WTC11 (cell line): ENCODE measurements around the gene GPR135. TPM values are rescaled to one million over a fixed set of nuclear protein-coding genes. Genes with fewer than 3 reads are reported as not detected.

ENCODE experiments used
- ATAC-seq: fragments of 200-7000 bp; cut with Tn5 transposase; 2 replicates; pipeline ENCODE4 v1.10.0; 2021; ENCODE audit warnings: mild to moderate bottlenecking, moderate library complexity
- Bru-seq: library from RNA; stranded (reverse); fragments of 400-500 nt; gene quantifications from one replicate; lab custom pipeline; 2021; lab: Mats Ljungman, UMichigan
- CTCF ChIA-PET: fragments of 300-600 bp; sonication (Branson Sonifier 250); formaldehyde crosslinking; loops from one replicate; lab custom pipeline; 2021; ENCODE audit warnings: antibody characterized with exemption; lab: Charles Lee
- POLR2A ChIA-PET: fragments of 350-600 bp; sonication (Branson Sonifier 250); formaldehyde crosslinking; loops from one replicate; lab custom pipeline; 2021; ENCODE audit warnings: antibody characterized with exemption; lab: Charles Lee
- DNase-seq: peaks from one replicate; pipeline ENCODE4 v3.0.0; 2021; ENCODE audit warnings: low spot score
- H3K27ac Mint-ChIP-seq: 2 replicates; pipeline ENCODE4 v1.8.0; 2021; ENCODE audit warnings: mixed read lengths
- H3K27me3 Mint-ChIP-seq: 2 replicates; pipeline ENCODE4 v1.8.0; 2021; ENCODE audit warnings: low read depth, mild to moderate bottlenecking, moderate library complexity, mixed read lengths
- H3K36me3 Mint-ChIP-seq: 2 replicates; pipeline ENCODE4 v1.8.0; 2021; ENCODE audit warnings: mixed read lengths
- H3K4me1 Mint-ChIP-seq: 2 replicates; pipeline ENCODE4 v1.8.0; 2022; ENCODE audit warnings: mixed read lengths
- H3K4me3 Mint-ChIP-seq: 2 replicates; pipeline ENCODE4 v1.8.0; 2021; ENCODE audit warnings: mild to moderate bottlenecking, moderate library complexity, mixed read lengths
- H3K9me3 Mint-ChIP-seq: 2 replicates; pipeline ENCODE4 v1.8.0; 2021; ENCODE audit warnings: mixed read lengths
- CBFB ChIP-seq: sonication (generic); formaldehyde crosslinking; IDR thresholded peaks from 2 replicates; pipeline ENCODE4 v1.8.1; 2022; ENCODE audit warnings: mild to moderate bottlenecking, low read depth, missing genetic modification reagents
- FOXK1 ChIP-seq: sonication (generic); formaldehyde crosslinking; IDR thresholded peaks from 2 replicates; pipeline ENCODE4 v1.8.0; 2022; ENCODE audit warnings: mild to moderate bottlenecking, moderate library complexity, missing genetic modification reagents
- GTF2I ChIP-seq: fragments of 250-450 bp; sonication (Bioruptor Pico); conservative IDR thresholded peaks from 2 replicates; pipeline ENCODE4 v1.4.0; 2021; ENCODE audit warnings: mild to moderate bottlenecking
- JAZF1 ChIP-seq: fragments of 250-450 bp; sonication (Bioruptor Pico); IDR thresholded peaks from 2 replicates; pipeline ENCODE4 v1.9.0; 2021; ENCODE audit warnings: moderate library complexity, mild to moderate bottlenecking, inconsistent platforms
- MXD4 ChIP-seq: fragments of 250-450 bp; sonication (Bioruptor Pico); IDR thresholded peaks from 2 replicates; pipeline ENCODE4 v1.8.0; 2021; ENCODE audit warnings: mild to moderate bottlenecking, moderate library complexity, borderline replicate concordance
- MYBL2 ChIP-seq: sonication (generic); formaldehyde crosslinking; IDR thresholded peaks from 2 replicates; pipeline ENCODE4 v1.8.1; 2023; ENCODE audit warnings: mild to moderate bottlenecking, moderate library complexity, missing genetic modification reagents
- NFE2L1 ChIP-seq: sonication (generic); formaldehyde crosslinking; IDR thresholded peaks from 2 replicates; pipeline ENCODE4 v1.8.1; 2023; ENCODE audit warnings: missing genetic modification reagents
- NFYB ChIP-seq: sonication (generic); formaldehyde crosslinking; conservative IDR thresholded peaks from 2 replicates; pipeline ENCODE4 v1.8.0; 2022; ENCODE audit warnings: low read depth, missing genetic modification reagents
- SMAD4 ChIP-seq: sonication (generic); formaldehyde crosslinking; IDR thresholded peaks from 2 replicates; pipeline ENCODE4 v1.8.0; 2022; ENCODE audit warnings: mild to moderate bottlenecking, missing genetic modification reagents
- SP1 ChIP-seq: sonication (generic); formaldehyde crosslinking; conservative IDR thresholded peaks from 2 replicates; pipeline ENCODE4 v1.8.1; 2022; ENCODE audit warnings: missing genetic modification reagents
- TCF7 ChIP-seq: sonication (generic); formaldehyde crosslinking; IDR thresholded peaks from 2 replicates; pipeline ENCODE4 v1.8.0; 2022; ENCODE audit warnings: mild to moderate bottlenecking, low read depth, missing genetic modification reagents, moderate library complexity
- ZNF138 ChIP-seq: sonication (generic); formaldehyde crosslinking; conservative IDR thresholded peaks from 2 replicates; pipeline ENCODE4 v1.8.1; 2022; ENCODE audit warnings: mild to moderate bottlenecking, moderate library complexity, missing genetic modification reagents
- ZNF232 ChIP-seq: sonication (generic); formaldehyde crosslinking; IDR thresholded peaks from 2 replicates; pipeline ENCODE4 v1.8.0; 2022; ENCODE audit warnings: mild to moderate bottlenecking, missing genetic modification reagents
- long read RNA-seq, 3 experiments: library from RNA in 1 of 3; library from capped mRNA in 1 of 3; library from polyadenylated mRNA in 1 of 3; unstranded in 2 of 3; stranded (forward) in 1 of 3; transcript quantifications; one replicate each; pipeline ENCODE4 v2.0.0, GENCODE V29; 2021
- total RNA-seq: library from RNA; stranded (reverse); gene quantifications from 3 replicates; pipeline ENCODE4 v1.2.3, GENCODE V29; 2021
- TF ChIP-seq, protein P1 (sequence below): sonication (generic); formaldehyde crosslinking; conservative IDR thresholded peaks from 2 replicates; pipeline ENCODE4 v1.8.1; 2023; ENCODE audit warnings: mild to moderate bottlenecking, low read depth, missing genetic modification reagents, moderate library complexity
- TF ChIP-seq, protein P2 (sequence below): sonication (generic); formaldehyde crosslinking; IDR thresholded peaks from 2 replicates; pipeline ENCODE4 v1.8.0; 2023; ENCODE audit warnings: missing genetic modification reagents, mild to moderate bottlenecking, borderline replicate concordance
- TF ChIP-seq, protein P3 (sequence below): fragments of 200-600 bp; IDR thresholded peaks from 2 replicates; pipeline ENCODE4 v1.8.0; 2022; ENCODE audit warnings: antibody characterized with exemption
- TF ChIP-seq, protein P4 (sequence below): fragments of 250-450 bp; sonication (Bioruptor Pico); IDR thresholded peaks from 2 replicates; pipeline ENCODE4 v1.8.0; 2021; ENCODE audit warnings: mild to moderate bottlenecking
- TF ChIP-seq, protein P5 (sequence below): sonication (generic); formaldehyde crosslinking; conservative IDR thresholded peaks from 2 replicates; pipeline ENCODE4 v1.8.1; 2022; ENCODE audit warnings: mild to moderate bottlenecking, missing genetic modification reagents

The GPR135 gene, protein sequence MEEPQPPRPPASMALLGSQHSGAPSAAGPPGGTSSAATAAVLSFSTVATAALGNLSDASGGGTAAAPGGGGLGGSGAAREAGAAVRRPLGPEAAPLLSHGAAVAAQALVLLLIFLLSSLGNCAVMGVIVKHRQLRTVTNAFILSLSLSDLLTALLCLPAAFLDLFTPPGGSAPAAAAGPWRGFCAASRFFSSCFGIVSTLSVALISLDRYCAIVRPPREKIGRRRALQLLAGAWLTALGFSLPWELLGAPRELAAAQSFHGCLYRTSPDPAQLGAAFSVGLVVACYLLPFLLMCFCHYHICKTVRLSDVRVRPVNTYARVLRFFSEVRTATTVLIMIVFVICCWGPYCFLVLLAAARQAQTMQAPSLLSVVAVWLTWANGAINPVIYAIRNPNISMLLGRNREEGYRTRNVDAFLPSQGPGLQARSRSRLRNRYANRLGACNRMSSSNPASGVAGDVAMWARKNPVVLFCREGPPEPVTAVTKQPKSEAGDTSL
- total RNA-seq (1.6 to 1.7 TPM (median 1.7 TPM) in 3 replicates), Bru-seq, nascent RNA (percentile 70 among the genes with signal in this experiment)
- long read RNA-seq, experiment 1, full-length matches to known transcripts: 3 of 6 reads
- long read RNA-seq, experiment 1, partial matches to known transcripts: 0 of 6 reads
- long read RNA-seq, experiment 1, other reads (novel, unspliced or antisense): 3 of 6 reads
- long read RNA-seq, experiment 2: 0 reads
- long read RNA-seq, experiment 3: 0 reads

DNA sequence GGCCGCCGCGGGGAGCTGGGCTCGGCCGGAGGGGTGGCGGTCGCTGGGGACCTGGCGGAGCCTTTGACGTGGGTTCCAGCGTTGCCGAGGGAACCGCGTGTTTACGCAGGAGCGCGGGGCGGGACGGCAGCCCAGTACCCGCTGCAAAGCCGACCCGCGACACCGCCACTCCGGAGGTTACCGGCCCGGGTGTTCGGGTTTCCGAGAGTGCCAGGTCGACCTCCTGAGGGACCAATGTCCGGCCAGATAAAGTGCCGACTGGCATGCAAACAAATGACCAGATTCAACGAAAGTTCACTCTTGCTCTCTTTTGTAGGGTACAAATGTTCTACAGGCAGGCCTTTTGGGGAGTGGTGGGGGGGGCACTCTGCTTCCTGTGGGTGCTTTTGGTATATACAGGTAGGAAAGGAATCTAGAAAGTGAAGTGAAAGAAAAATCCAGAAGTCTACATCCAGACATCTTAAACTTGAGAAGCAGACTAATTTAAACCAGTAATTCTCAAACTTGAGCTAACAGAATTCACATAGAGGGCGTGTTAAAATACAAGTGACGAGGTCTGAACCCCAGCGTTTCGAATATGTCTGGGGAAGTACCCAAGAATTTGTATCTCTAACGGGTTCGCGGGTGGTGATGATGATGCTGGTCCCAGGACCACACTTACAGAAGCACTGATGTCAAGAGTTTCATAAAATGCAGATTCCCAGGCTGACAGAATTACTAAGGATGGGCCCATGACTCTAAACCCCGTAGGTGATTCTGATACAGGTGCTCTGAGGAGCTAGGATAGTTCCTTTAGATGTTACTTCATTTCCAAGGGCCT, at the start of gene GPR135:
GPR135 (minus strand) TSS at position 65 of the 820 bp plus-strand sequence. CDS start 154 bp downstream, outside the sequence.
- no peaks in the 10 kb centered on the region for H3K9me3 Mint-ChIP-seq
- ATAC-seq (peak; percentile 27), DNase-seq (peak; percentile 52)
- no peak within 1 kb of the TSS for H3K27ac Mint-ChIP-seq
- peak within 1 kb of the TSS; percentile 83 for H3K4me3 Mint-ChIP-seq
- POLR2A ChIA-PET: interaction anchor here (0.6 to 2.2 kb wide), 2 partner anchors 19 to 714 kb away, joined by 3 to 13 read pairs; partner anchors contain the start of genes JKAMP and L3HYPDH
- CTCF ChIA-PET: interaction anchor here (1.0 to 3.4 kb wide), 4 partner anchors 18 to 181 kb away, joined by 3 to 14 read pairs (median 8); partner anchors contain the start of genes JKAMP and L3HYPDH
- no peak for TF ChIP-seq MXD4 (CRISPR knock-in tag)
- TF ChIP-seq NFE2L1 (CRISPR knock-in tag): no peak
- TF ChIP-seq, protein P1, sequence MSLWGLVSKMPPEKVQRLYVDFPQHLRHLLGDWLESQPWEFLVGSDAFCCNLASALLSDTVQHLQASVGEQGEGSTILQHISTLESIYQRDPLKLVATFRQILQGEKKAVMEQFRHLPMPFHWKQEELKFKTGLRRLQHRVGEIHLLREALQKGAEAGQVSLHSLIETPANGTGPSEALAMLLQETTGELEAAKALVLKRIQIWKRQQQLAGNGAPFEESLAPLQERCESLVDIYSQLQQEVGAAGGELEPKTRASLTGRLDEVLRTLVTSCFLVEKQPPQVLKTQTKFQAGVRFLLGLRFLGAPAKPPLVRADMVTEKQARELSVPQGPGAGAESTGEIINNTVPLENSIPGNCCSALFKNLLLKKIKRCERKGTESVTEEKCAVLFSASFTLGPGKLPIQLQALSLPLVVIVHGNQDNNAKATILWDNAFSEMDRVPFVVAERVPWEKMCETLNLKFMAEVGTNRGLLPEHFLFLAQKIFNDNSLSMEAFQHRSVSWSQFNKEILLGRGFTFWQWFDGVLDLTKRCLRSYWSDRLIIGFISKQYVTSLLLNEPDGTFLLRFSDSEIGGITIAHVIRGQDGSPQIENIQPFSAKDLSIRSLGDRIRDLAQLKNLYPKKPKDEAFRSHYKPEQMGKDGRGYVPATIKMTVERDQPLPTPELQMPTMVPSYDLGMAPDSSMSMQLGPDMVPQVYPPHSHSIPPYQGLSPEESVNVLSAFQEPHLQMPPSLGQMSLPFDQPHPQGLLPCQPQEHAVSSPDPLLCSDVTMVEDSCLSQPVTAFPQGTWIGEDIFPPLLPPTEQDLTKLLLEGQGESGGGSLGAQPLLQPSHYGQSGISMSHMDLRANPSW (CRISPR knock-in tag): no peak
- TF ChIP-seq FOXK1: 0 out of 2 replicates have a peak, but pooled peaks have one; percentile 31
- no peak for TF ChIP-seq JAZF1 (CRISPR knock-in tag)
- no peak for TF ChIP-seq CBFB (CRISPR knock-in tag)
- TF ChIP-seq SP1 (CRISPR knock-in tag): 0 out of 2 replicates have a peak, but pooled peaks have one; percentile 19
- no peak for TF ChIP-seq ZNF138 (CRISPR knock-in tag)
- TF ChIP-seq ZNF232: no peak
- TF ChIP-seq, protein P2, sequence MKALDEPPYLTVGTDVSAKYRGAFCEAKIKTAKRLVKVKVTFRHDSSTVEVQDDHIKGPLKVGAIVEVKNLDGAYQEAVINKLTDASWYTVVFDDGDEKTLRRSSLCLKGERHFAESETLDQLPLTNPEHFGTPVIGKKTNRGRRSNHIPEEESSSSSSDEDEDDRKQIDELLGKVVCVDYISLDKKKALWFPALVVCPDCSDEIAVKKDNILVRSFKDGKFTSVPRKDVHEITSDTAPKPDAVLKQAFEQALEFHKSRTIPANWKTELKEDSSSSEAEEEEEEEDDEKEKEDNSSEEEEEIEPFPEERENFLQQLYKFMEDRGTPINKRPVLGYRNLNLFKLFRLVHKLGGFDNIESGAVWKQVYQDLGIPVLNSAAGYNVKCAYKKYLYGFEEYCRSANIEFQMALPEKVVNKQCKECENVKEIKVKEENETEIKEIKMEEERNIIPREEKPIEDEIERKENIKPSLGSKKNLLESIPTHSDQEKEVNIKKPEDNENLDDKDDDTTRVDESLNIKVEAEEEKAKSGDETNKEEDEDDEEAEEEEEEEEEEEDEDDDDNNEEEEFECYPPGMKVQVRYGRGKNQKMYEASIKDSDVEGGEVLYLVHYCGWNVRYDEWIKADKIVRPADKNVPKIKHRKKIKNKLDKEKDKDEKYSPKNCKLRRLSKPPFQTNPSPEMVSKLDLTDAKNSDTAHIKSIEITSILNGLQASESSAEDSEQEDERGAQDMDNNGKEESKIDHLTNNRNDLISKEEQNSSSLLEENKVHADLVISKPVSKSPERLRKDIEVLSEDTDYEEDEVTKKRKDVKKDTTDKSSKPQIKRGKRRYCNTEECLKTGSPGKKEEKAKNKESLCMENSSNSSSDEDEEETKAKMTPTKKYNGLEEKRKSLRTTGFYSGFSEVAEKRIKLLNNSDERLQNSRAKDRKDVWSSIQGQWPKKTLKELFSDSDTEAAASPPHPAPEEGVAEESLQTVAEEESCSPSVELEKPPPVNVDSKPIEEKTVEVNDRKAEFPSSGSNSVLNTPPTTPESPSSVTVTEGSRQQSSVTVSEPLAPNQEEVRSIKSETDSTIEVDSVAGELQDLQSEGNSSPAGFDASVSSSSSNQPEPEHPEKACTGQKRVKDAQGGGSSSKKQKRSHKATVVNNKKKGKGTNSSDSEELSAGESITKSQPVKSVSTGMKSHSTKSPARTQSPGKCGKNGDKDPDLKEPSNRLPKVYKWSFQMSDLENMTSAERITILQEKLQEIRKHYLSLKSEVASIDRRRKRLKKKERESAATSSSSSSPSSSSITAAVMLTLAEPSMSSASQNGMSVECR: no peak
- H3K4me1 Mint-ChIP-seq: peaks cover 14% of the 10 kb centered on the region
- no peaks in the 10 kb centered on the region for H3K36me3 Mint-ChIP-seq
- H3K27me3 Mint-ChIP-seq: peaks cover 22% of the 10 kb centered on the region

DNA sequence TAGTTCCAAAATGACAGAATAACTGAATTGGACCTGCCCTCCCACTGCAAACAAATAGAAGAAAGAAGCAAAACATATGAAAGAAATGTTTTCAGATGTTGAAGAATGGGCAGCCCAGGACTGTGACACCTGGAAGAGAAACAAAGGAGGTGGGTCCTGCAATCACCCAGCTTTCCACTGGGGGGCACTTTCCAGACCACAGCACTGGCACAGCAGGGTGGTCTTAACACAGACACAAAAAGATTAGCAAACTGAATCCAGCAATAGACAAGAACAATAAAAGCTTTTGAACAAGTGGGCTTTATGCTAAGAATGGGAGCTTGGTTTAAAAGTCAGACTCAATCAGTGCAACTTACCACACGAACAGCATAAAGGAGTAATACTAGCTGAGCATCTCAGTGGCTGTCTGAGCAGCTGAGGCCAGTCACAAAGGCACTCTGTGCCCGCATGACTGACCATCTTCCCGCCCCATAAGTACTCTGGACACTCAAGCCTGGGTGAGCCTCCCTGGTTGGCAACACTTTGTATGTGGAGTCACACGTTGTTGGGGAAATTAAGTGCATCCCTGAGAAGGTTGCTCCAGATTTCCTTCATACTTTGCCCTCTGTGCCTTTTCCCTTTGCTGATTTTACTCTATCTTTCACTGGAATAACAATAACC, 46.9 kb upstream of the GPR135 start:
- no peak overlapping the region for H3K4me3 Mint-ChIP-seq
- H3K27me3 Mint-ChIP-seq: peaks cover 10% of the 10 kb centered on the region
- DNase-seq: peak; percentile 67
- ChIA-PET CTCF (interaction anchor here (0.6 to 6.6 kb wide), 14 partner anchors 9 to 568 kb away, joined by 3 to 84 read pairs (median 4); partner anchors contain the start of genes CCDC175, JKAMP and L3HYPDH), POLR2A (no interaction called here)
- H3K36me3 Mint-ChIP-seq: peaks cover 16% of the 10 kb centered on the region
- TF ChIP-seq, protein P3, sequence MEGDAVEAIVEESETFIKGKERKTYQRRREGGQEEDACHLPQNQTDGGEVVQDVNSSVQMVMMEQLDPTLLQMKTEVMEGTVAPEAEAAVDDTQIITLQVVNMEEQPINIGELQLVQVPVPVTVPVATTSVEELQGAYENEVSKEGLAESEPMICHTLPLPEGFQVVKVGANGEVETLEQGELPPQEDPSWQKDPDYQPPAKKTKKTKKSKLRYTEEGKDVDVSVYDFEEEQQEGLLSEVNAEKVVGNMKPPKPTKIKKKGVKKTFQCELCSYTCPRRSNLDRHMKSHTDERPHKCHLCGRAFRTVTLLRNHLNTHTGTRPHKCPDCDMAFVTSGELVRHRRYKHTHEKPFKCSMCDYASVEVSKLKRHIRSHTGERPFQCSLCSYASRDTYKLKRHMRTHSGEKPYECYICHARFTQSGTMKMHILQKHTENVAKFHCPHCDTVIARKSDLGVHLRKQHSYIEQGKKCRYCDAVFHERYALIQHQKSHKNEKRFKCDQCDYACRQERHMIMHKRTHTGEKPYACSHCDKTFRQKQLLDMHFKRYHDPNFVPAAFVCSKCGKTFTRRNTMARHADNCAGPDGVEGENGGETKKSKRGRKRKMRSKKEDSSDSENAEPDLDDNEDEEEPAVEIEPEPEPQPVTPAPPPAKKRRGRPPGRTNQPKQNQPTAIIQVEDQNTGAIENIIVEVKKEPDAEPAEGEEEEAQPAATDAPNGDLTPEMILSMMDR: peak; percentile 64
- TF ChIP-seq GTF2I (CRISPR knock-in tag) (no peak), TCF7 (no peak), SMAD4 (no peak), NFYB (CRISPR knock-in tag) (no peak), MYBL2 (CRISPR knock-in tag) (no peak)
- TF ChIP-seq, protein P4, sequence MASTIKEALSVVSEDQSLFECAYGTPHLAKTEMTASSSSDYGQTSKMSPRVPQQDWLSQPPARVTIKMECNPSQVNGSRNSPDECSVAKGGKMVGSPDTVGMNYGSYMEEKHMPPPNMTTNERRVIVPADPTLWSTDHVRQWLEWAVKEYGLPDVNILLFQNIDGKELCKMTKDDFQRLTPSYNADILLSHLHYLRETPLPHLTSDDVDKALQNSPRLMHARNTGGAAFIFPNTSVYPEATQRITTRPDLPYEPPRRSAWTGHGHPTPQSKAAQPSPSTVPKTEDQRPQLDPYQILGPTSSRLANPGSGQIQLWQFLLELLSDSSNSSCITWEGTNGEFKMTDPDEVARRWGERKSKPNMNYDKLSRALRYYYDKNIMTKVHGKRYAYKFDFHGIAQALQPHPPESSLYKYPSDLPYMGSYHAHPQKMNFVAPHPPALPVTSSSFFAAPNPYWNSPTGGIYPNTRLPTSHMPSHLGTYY: no peak
- TF ChIP-seq, protein P5, sequence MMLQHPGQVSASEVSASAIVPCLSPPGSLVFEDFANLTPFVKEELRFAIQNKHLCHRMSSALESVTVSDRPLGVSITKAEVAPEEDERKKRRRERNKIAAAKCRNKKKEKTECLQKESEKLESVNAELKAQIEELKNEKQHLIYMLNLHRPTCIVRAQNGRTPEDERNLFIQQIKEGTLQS (CRISPR knock-in tag): no peak
- peaks cover 10% of the 10 kb centered on the region for H3K4me1 Mint-ChIP-seq
- no peak overlapping the region for H3K27ac Mint-ChIP-seq
- ATAC-seq: peak; percentile 85
- peaks cover 33% of the 10 kb centered on the region for H3K9me3 Mint-ChIP-seq
